ENCODE measurements around the gene LSM4. TPM values are rescaled to one million over a fixed set of nuclear protein-coding genes. Genes with fewer than 3 reads are reported as not detected.
A peak's percentile ranks its signal among the peaks of the same experiment; 100 is the strongest.

The LSM4 gene
- total RNA-seq, 1 donor from 2014 or later = 94.8 TPM

DNA sequence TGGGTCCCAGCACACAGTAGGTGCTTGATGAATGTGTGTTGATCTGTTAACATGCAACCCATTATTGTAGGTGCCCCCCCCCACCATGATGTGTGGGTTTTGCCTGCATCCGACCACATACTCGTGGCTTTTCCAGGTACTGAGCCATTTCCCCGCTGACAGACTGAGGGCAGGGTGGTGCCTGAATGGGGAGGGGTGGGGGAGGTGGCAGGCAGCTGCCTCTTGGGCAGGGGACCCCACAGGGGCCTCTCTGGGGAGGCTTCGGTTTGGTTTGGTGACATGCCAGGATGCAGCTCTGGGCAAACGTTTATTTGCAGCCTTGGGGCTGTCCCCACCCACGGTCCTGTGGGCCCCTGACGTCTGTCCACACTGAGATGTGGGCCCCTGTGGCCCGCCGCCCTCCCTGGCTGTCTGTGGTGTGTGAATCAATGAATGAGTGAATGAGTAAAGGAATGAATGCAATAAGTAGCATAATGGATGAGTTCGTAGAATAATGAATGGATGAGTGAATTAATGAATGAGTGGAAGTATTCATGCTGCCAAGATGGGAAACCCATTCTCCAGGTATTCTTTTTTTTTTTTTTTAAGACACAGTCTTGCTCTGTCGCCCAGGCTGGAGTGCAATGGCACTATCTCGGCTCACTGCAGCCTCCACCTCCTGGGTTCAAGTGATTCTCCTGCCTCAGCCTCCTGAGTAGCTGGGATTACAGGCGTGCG is 32.4 kb downstream of the LSM4 start:
- DNase-seq = peak; percentile 32
- TF ChIP-seq, protein P1, sequence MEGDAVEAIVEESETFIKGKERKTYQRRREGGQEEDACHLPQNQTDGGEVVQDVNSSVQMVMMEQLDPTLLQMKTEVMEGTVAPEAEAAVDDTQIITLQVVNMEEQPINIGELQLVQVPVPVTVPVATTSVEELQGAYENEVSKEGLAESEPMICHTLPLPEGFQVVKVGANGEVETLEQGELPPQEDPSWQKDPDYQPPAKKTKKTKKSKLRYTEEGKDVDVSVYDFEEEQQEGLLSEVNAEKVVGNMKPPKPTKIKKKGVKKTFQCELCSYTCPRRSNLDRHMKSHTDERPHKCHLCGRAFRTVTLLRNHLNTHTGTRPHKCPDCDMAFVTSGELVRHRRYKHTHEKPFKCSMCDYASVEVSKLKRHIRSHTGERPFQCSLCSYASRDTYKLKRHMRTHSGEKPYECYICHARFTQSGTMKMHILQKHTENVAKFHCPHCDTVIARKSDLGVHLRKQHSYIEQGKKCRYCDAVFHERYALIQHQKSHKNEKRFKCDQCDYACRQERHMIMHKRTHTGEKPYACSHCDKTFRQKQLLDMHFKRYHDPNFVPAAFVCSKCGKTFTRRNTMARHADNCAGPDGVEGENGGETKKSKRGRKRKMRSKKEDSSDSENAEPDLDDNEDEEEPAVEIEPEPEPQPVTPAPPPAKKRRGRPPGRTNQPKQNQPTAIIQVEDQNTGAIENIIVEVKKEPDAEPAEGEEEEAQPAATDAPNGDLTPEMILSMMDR (IDR thresholded peaks at IDR 0.05; ENCODE audit: borderline replicate concordance) = no peak
- Histone ChIP-seq H3K36me3 (no peaks in the 10 kb centered on the region), H3K4me3 (no peak overlapping the region), H3K27me3 (ENCODE audit: low read depth) (no peaks in the 10 kb centered on the region), H3K9me3 (replicated peaks) (no peaks in the 10 kb centered on the region), H3K4me1 (peaks cover 43% of the 10 kb centered on the region), H3K27ac (replicated peaks) (peak overlapping the region; percentile 98)
- intact Hi-C loops (cut with micrococcal nuclease) = no loop called here

DNA sequence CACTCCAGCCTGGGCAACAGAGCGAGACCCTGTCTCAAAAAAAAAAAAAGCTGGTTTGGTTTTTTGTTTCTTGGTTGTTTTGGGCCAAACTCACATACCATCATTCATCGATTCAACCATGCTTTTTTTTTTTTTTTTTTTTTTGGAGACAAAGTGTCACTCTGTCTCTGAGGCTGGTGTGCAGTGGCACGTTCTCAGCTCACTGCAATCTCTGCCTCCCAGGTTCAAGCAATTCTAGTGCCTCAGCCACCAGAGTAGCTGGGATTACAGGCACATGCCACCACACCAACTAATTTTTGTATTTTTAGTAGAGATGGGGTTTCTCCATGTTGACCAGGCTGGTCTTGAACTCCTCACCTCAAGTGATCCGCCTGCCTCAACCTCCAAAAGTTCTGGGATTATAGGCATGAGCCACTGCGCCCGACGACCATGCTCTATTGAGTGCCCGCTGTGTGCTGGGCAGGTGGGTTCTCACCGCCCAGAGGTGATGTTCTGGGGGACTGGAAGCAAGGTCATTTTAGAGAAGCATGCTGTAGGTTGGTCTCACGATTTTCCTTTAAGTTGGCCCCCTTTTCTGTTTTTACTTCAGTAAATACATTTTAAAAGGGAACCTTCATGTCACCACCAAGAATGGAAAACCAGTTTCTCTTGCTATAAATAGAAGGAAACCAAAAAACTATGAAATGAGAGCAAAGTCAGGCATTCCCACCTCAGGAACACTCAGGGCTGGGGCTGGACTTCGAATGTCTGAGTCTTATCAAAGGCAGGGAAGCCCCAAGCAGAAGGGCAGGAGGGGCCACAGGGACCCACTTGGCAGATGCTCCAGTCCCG is 33.2 kb downstream of the LSM4 start:
- H3K4me1 ChIP-seq = peaks cover 48% of the 10 kb centered on the region
- peak overlapping the region; percentile 98 for H3K27ac ChIP-seq (replicated peaks)
- no peaks in the 10 kb centered on the region for H3K9me3 ChIP-seq (replicated peaks)
- DNase-seq = no peak
- no peaks in the 10 kb centered on the region for H3K27me3 ChIP-seq (ENCODE audit: low read depth)
- H3K36me3 ChIP-seq = no peaks in the 10 kb centered on the region
- intact Hi-C loops (cut with micrococcal nuclease) = no loop called here
- TF ChIP-seq, protein P1 (IDR thresholded peaks at IDR 0.05; ENCODE audit: borderline replicate concordance) = no peak
- H3K4me3 ChIP-seq = no peak overlapping the region

DNA sequence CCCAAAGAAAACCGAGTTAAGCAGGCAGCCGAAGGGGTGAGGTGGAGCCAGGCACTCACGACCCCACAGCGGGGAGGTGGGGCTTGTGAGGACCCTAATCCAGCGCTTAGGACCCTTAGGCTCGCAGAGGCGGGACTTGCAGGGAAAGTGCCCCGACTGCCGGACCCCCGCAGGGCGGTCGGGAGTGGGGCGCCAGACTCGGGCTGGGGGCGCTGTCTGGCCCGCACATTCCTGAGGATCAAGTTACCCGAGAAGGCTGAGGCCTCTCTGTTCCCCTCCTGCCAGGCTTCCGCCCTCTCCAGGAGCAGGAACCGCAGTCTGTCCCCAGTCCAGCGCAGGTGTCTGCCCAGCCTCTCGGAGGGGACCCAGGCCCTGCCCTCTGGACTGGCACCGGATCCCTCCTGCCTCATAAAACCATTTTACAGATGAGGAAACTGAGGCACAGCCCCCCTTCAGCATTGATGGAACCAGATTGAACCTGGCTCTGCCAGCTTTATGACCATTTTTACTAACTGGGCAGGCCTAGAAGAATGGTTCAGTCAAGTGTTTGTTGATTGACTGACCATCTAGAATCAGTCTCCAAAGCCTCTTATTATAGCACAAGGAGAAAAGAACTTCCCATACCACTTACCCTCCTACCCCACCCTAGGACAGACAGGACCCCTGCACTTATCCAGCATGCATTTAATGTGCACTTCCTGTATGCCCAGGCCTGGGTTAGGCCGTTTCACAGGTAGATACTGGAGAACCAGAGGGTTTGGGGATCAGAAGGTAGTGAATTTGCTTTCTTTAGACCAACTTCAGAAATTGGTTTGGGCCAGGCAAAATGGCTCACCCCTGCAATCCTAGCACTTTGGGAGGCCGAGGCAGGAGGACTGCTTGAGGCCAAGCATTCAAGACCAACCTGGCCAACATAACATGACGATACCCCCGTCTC is 34.8 kb downstream of the LSM4 start:
- DNase-seq = no peak
- TF ChIP-seq, protein P1 (IDR thresholded peaks at IDR 0.05; ENCODE audit: borderline replicate concordance) = no peak
- no peak overlapping the region for H3K27ac ChIP-seq (replicated peaks)
- no peaks in the 10 kb centered on the region for H3K27me3 ChIP-seq (ENCODE audit: low read depth)
- H3K36me3 ChIP-seq = no peaks in the 10 kb centered on the region
- H3K4me3 ChIP-seq = no peak overlapping the region
- no peaks in the 10 kb centered on the region for H3K9me3 ChIP-seq (replicated peaks)
- intact Hi-C loops (cut with micrococcal nuclease) = no loop called here
- peaks cover 42% of the 10 kb centered on the region for H3K4me1 ChIP-seq

DNA sequence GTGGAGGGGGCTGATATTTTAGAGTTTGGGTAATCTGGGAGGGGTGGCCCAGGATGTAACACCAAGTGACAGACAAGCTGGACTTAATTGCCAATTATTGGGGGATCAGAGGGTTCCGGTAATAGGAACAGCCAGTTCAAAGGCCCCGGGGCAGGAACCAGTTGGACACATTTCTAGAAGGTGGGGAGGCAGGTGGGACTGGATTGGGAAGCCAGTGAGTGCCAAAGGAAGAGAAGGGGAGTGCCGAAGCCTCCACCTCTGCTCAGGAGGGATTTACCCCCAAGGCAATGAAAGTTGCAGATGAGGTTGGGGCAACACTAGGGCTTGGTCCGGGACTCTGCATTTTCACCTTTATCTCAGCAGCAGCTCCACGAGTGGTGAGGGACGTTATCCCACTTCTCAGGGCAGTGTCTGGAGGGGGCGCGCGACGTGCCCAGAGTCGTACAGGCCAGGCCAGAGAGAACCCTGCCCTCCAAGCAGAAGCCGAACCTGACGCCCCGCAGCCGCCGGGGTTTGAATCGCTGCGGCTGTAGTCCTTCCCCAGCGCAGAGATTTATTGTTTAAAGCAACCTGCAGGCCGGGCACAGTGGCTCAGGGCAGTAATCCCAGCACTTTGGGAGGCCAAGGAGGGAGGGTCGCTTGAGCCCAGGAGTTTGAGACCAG is 35.8 kb downstream of the LSM4 start:
- H3K4me1 ChIP-seq = peaks cover 43% of the 10 kb centered on the region
- peak overlapping the region; percentile 51 for H3K27ac ChIP-seq (replicated peaks)
- H3K27me3 ChIP-seq (ENCODE audit: low read depth) = no peaks in the 10 kb centered on the region
- H3K36me3 ChIP-seq = no peaks in the 10 kb centered on the region
- TF ChIP-seq, protein P1 (IDR thresholded peaks at IDR 0.05; ENCODE audit: borderline replicate concordance) = no peak
- no peaks in the 10 kb centered on the region for H3K9me3 ChIP-seq (replicated peaks)
- intact Hi-C loops (cut with micrococcal nuclease) = no loop called here
- no peak for DNase-seq
- no peak overlapping the region for H3K4me3 ChIP-seq

Data from left ventricle myocardium inferior (tissue), 1 donor.